K562 (cell line): ENCODE data around the gene PPP1R14C. TPM values are rescaled to one million over a fixed set of nuclear protein-coding genes. Genes with fewer than 3 reads are reported as not detected.
"Not testable (repeated sequence)": the region's sequence is repeated elsewhere in the genome, so short reads cannot be mapped to it uniquely, and the experiment has no call there.

Source experiments
- ATAC-seq: fragments of 200-7000 bp; cut with Tn5 transposase; 3 replicates; pipeline ENCODE4 v1.9.1; 2020; ENCODE audit warnings: moderate library complexity
- BruUV-seq: library from RNA; stranded (reverse); fragments of 400-500 nt; replicated peaks from 2 replicates; lab custom pipeline; 2021; lab: Mats Ljungman, UMichigan
- CTCF ChIA-PET: fragments of 300-600 bp; formaldehyde crosslinking; extraction: SDS; loops from one replicate; lab custom pipeline; 2021; ENCODE audit warnings: low intra/inter-chr PET ratio; lab: Yijun Ruan, JAX
- POLR2A ChIA-PET: fragments of 300-600, 350-650 bp; sonication (Branson Sonifier 250); formaldehyde crosslinking; extraction: SDS; loops from one replicate; lab custom pipeline; 2021; ENCODE audit warnings: antibody characterized with exemption, inconsistent platforms; lab: Yijun Ruan, JAX
- DNase-seq, 4 experiments: peaks; one replicate each; pipeline versions ENCODE4 v3.0.0 to v3.0.0-alpha.2; 2011 to 2018; ENCODE audit warnings: low spot score in 3 of 4, mixed read lengths in 3 of 4; ENCODE audit errors: extremely low read depth in 1 of 4
- FAIRE-seq: peaks from 2 replicates; lab custom pipeline; 2011; peaks lifted over from hg19 to GRCh38; lab: Jason Lieb, UNC
- H2AFZ ChIP-seq: 2 replicates; pipeline ENCODE4 v1.6.0; 2011; ENCODE audit warnings: low read depth, low read length, control low read depth, inconsistent platforms
- H3K27ac ChIP-seq: fragments of 200-600 bp; 3 replicates; pipeline ENCODE4 v1.8.0; 2011; ENCODE audit warnings: low read depth, mild to moderate bottlenecking, control low read depth, inconsistent platforms, low read length, moderate library complexity, mixed read lengths; ENCODE audit errors: extremely low read depth
- H3K27me3 ChIP-seq, 2 experiments: fragments of 300-600 bp in 1 of 2; 2 replicates in 1 of 2; 3 replicates in 1 of 2; pipeline versions ENCODE4 v1.6.0 to v1.8.0; 2011; ENCODE audit warnings: inconsistent platforms in 2 of 2, low read length in 2 of 2, mild to moderate bottlenecking in 1 of 2, mixed read lengths in 1 of 2, moderate library complexity in 1 of 2; ENCODE audit not compliant: control insufficient read depth in 2 of 2, insufficient read depth in 2 of 2
- H3K36me3 ChIP-seq: fragments of 300-600 bp; 3 replicates; pipeline ENCODE4 v1.8.0; 2011; ENCODE audit warnings: mild to moderate bottlenecking, low read length, inconsistent platforms; ENCODE audit not compliant: control insufficient read depth, insufficient read depth
- H3K4me1 ChIP-seq, 2 experiments: fragments of 200-600 bp in 1 of 2; replicated peaks in 1 of 2; 2 replicates in 1 of 2; 3 replicates in 1 of 2; pipeline versions ENCODE4 v1.5.1 to v1.8.0; 2011; ENCODE audit warnings: inconsistent platforms in 2 of 2, low read length in 2 of 2, mild to moderate bottlenecking in 1 of 2, mixed read lengths in 1 of 2, moderate library complexity in 1 of 2; ENCODE audit not compliant: control insufficient read depth in 2 of 2, insufficient read depth in 2 of 2
- H3K4me2 ChIP-seq: 2 replicates; pipeline ENCODE4 v1.6.1; 2011; ENCODE audit warnings: low read length, control low read depth, inconsistent platforms, mixed read lengths; ENCODE audit not compliant: insufficient read depth
- H3K4me3 ChIP-seq: fragments of 200-600 bp; sonication (generic), shearing (Covaris generic); 2 replicates; pipeline ENCODE4 v1.5.1; 2016; ENCODE audit warnings: control low read depth, inconsistent platforms
- H3K79me2 ChIP-seq: fragments of 200-600 bp; 3 replicates; pipeline ENCODE4 v1.8.0; 2011; ENCODE audit warnings: low read length, inconsistent platforms; ENCODE audit not compliant: control insufficient read depth, insufficient read depth
- H3K9ac ChIP-seq, 2 experiments: 2 replicates each; pipeline versions ENCODE4 v1.6.0 to v1.6.1; 2011; ENCODE audit warnings: low read depth in 2 of 2, low read length in 2 of 2, control low read depth in 1 of 2, inconsistent platforms in 1 of 2, mild to moderate bottlenecking in 1 of 2, mixed read lengths in 1 of 2; ENCODE audit not compliant: insufficient read depth in 1 of 2
- H3K9me1 ChIP-seq: one replicate; pipeline ENCODE4 v1.6.0; 2011; ENCODE audit warnings: inconsistent platforms, mild to moderate bottlenecking, low read length, moderate library complexity; ENCODE audit not compliant: control insufficient read depth, insufficient read depth
- H3K9me3 ChIP-seq: replicated peaks from 2 replicates; pipeline ENCODE4 v1.5.1; 2011; ENCODE audit warnings: low read depth, low read length, inconsistent platforms; ENCODE audit not compliant: control insufficient read depth, insufficient read depth
- H4K20me1 ChIP-seq: replicated peaks from 2 replicates; pipeline ENCODE4 v1.6.1; 2011; ENCODE audit warnings: low read length, inconsistent platforms, mixed read lengths; ENCODE audit not compliant: control insufficient read depth, insufficient read depth
- NR2C2 ChIP-seq, 2 experiments: fragments of 200-800 bp in 1 of 2; sonication (Bioruptor generic) in 1 of 2; sonication (generic) in 1 of 2; formaldehyde crosslinking in 1 of 2; IDR thresholded peaks; 2 replicates each; pipeline versions ENCODE4 v1.6.1 to v1.8.0; 2016 to 2022; ENCODE audit warnings: mild to moderate bottlenecking in 1 of 2, missing compliant biosample characterization in 1 of 2, missing genetic modification characterization in 1 of 2, missing genetic modification reagents in 1 of 2
- ZNF165 ChIP-seq: fragments of 250-450 bp; sonication (Bioruptor Pico); IDR thresholded peaks from 2 replicates; pipeline ENCODE4 v1.4.0; 2020; ENCODE audit warnings: borderline replicate concordance
- ZNF740 ChIP-seq, 3 experiments: fragments of 200-800 bp in 1 of 3; sonication (Bioruptor generic) in 1 of 3; sonication (generic) in 1 of 3; formaldehyde crosslinking in 1 of 3; IDR thresholded peaks; 2 replicates each; pipeline versions ENCODE4 v1.6.1 to v1.8.0; 2016 to 2022; ENCODE audit warnings: mild to moderate bottlenecking in 2 of 3, missing compliant biosample characterization in 2 of 3, missing genetic modification characterization in 2 of 3, missing genetic modification reagents in 1 of 3
- WGBS: fragments of 100-300 bp; shearing (Covaris generic); methylation state at CpG from one replicate; pipeline ENCODE4 v1.1.6; 2016; ENCODE audit warnings: low coverage, mixed read lengths; ENCODE audit not compliant: insufficient coverage; ENCODE audit errors: missing lambda C conversion rate; 5-methylcytosine and 5-hydroxymethylcytosine counted together
- in situ Hi-C: fragments of 300-500 bp; cut with MboI; formaldehyde crosslinking; loops from 4 replicates; pipeline ENCODE4 v1.15.0; 2018; ENCODE audit warnings: inconsistent platforms, mixed read lengths
- intact Hi-C: fragments of 100-400 bp; cut with micrococcal nuclease; formaldehyde crosslinking; loops from 2 replicates; pipeline ENCODE4 v1.14.2; 2022
- polyA plus RNA-seq, 8 experiments: library from polyadenylated mRNA; depleted of rRNA in 4 of 8; stranded (reverse) in 5 of 8; unstranded in 3 of 8; fragments of >200 nt; fragmentation: Nextera tagmentation in 2 of 8; fragmentation: Illumina TruSeq in 1 of 8; extraction: Ambion mirVana in 2 of 8; extraction: Trizol in 1 of 8; gene quantifications; 2 replicates each; pipeline versions ENCODE4 v1.2.1 to v1.2.3, GENCODE V29; 2011 to 2014; ENCODE audit warnings: inconsistent platforms in 1 of 8, missing spikeins in 1 of 8
- total RNA-seq, 7 experiments: library from RNA; depleted of rRNA in 6 of 7; stranded (reverse); fragments of >200 nt in 6 of 7; fragmentation: Illumina TruSeq in 2 of 7; extraction: Trizol in 2 of 7; gene quantifications; 2 replicates each; pipeline versions ENCODE4 v1.2.1 to v1.2.3, GENCODE V29; 2011 to 2021; ENCODE audit warnings: low replicate concordance in 1 of 7

The PPP1R14C gene
- total and polyA plus RNA-seq, 9 of the 15 experiments (the other 6 are each of a cell fraction or from before 2014, with no cell fraction given), result 4.5 to 16.6 (median 11.9) TPM

- no peak for TF ChIP-seq ZNF740 (CRISPR knock-in tag; IDR thresholded peaks at IDR 0.05)
- TF ChIP-seq ZNF740 (tag; IDR thresholded peaks at IDR 0.05), result no peak
- TF ChIP-seq ZNF165 (CRISPR knock-in tag), result no peak
- no peak for TF ChIP-seq NR2C2 (CRISPR knock-in tag; IDR thresholded peaks at IDR 0.05)
- TF ChIP-seq NR2C2 (tag; IDR thresholded peaks at IDR 0.05), result no peak
These were observed 96.1 kb downstream of the PPP1R14C start (continued) for GRCh38 chr6:150238846-150239407.

GRCh38 chr6:150241756-150242155 lies 98.9 kb downstream of the PPP1R14C start:
- CTCF ChIA-PET, intact Hi-C loops, in situ Hi-C loops, H3K9ac ChIP-seq, H3K9me3 ChIP-seq, H3K9me1 ChIP-seq, H3K79me2 ChIP-seq, H3K36me3 ChIP-seq, BruUV-seq, H2AFZ ChIP-seq, FAIRE-seq, H3K27ac ChIP-seq, H3K4me3 ChIP-seq, H4K20me1 ChIP-seq, H3K27me3 ChIP-seq, H3K4me1 ChIP-seq, DNase-seq, H3K4me2 ChIP-seq, ATAC-seq: not testable (repeated sequence)
- WGBS, result 67% methylated on average over 5 of the region's 5 CpGs
- POLR2A ChIA-PET, result interaction anchor here (0.6 kb wide), 1 partner anchor 42 kb away, joined by 3 read pairs; no protein-coding TSS in a partner anchor
